GM12891 (cell line): ENCODE measurements around the gene ZNF24.

Experiments used
- POLR2A ChIP-seq: IDR thresholded peaks from 2 replicates; pipeline ENCODE4 v1.6.1; 2011; ENCODE audit warnings: low read depth, low read length, control low read depth
- POLR2AphosphoS5 ChIP-seq: IDR thresholded peaks from 2 replicates; pipeline ENCODE4 v1.6.1; 2011; ENCODE audit warnings: low read depth, low read length, control low read depth
- SPI1 ChIP-seq: IDR thresholded peaks from 2 replicates; pipeline ENCODE4 v1.6.1; 2011; ENCODE audit warnings: low read depth, low read length, control low read depth
- TAF1 ChIP-seq: IDR thresholded peaks from 2 replicates; pipeline ENCODE4 v1.6.1; 2011; ENCODE audit warnings: low read depth, low read length, control low read depth

DNA sequence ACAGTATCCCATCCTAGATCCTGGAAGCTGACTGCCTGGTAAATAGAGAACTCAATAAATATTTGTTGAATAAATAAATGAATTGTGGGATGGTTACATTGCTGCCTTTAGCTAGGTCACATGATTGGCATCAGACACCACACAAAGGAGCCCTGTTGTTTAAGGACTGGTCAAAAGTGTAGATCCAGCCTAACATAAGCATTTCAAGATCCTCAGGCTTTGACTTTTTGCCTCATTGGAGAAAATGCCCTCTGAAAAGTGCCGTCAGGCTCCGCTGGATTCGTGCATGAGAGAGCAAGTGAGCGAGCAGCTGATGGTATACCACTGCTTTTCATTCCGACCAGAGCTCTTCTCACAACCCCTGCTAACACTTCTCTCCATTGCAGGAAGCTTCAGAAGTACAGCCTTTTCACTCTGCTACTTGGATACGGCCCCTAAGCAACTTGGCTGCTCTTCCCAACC lies 1.3 kb upstream of the ZNF24 start:
- TF ChIP-seq POLR2A (no peak), TAF1 (no peak), POLR2AphosphoS5 (no peak), SPI1 (no peak)
